Activated CD8-positive, alpha-beta memory T cell treated with anti-CD3 and anti-CD28 coated beads for 24 hours (primary cell): ENCODE measurements around the gene SDHB.

Experiments
- DNase-seq: peaks from one replicate; pipeline ENCODE4 v3.0.0-alpha.2; 2020

The SDHB gene

GRCh38 chr1:17053685-17054410 is at the start of gene SDHB:
TSS of gene SDHB (minus strand) at chr1:17054032. CDS start at chr1:17054019, 13 bp downstream.
- peak; percentile 100 for DNase-seq

GRCh38 chr1:17102232-17102631 is 48.4 kb upstream of the SDHB start:
- no peak for DNase-seq

- DNase-seq: no peak
Measured at GRCh38 chr1:17101261-17101660, 47.4 kb upstream of the SDHB start.

- DNase-seq: no peak
Measured at GRCh38 chr1:17099616-17100340, 45.9 kb upstream of the SDHB start.

- DNase-seq: no peak
Measured at GRCh38 chr1:17098446-17099317, 44.9 kb upstream of the SDHB start.

GRCh38 chr1:17097787-17098186 is 44.0 kb upstream of the SDHB start:
- DNase-seq: no peak

GRCh38 chr1:17097147-17097546 is 43.3 kb upstream of the SDHB start:
- DNase-seq: no peak

- no peak for DNase-seq
Measured at GRCh38 chr1:17096584-17096983, 42.8 kb upstream of the SDHB start.

- no peak for DNase-seq
Measured at GRCh38 chr1:17095141-17095540, 41.3 kb upstream of the SDHB start.

- no peak for DNase-seq
Measured at GRCh38 chr1:17094664-17095063, 40.8 kb upstream of the SDHB start.

- no peak for DNase-seq
Measured at GRCh38 chr1:17093822-17094393, 40.1 kb upstream of the SDHB start.

- DNase-seq: no peak
Measured at GRCh38 chr1:17091252-17091651, 37.4 kb upstream of the SDHB start.

- no peak for DNase-seq
Measured at GRCh38 chr1:17089506-17089905, 35.7 kb upstream of the SDHB start.

GRCh38 chr1:17086751-17087150 is 32.9 kb upstream of the SDHB start:
- DNase-seq: no peak

GRCh38 chr1:17084787-17085186 is 31.0 kb upstream of the SDHB start:
- no peak for DNase-seq

GRCh38 chr1:17082761-17083160 is 28.9 kb upstream of the SDHB start:
- no peak for DNase-seq

GRCh38 chr1:17081439-17081838 is 27.6 kb upstream of the SDHB start:
- no peak for DNase-seq

- no peak for DNase-seq
Measured at GRCh38 chr1:17080880-17081279, 27.0 kb upstream of the SDHB start.

- no peak for DNase-seq
Measured at GRCh38 chr1:17080085-17080759, 26.4 kb upstream of the SDHB start.

GRCh38 chr1:17078991-17079868 is 25.4 kb upstream of the SDHB start:
- DNase-seq: no peak

GRCh38 chr1:17075470-17076255 is 21.8 kb upstream of the SDHB start:
- no peak for DNase-seq
